ENCODE results near the gene DNLZ.

DNA sequence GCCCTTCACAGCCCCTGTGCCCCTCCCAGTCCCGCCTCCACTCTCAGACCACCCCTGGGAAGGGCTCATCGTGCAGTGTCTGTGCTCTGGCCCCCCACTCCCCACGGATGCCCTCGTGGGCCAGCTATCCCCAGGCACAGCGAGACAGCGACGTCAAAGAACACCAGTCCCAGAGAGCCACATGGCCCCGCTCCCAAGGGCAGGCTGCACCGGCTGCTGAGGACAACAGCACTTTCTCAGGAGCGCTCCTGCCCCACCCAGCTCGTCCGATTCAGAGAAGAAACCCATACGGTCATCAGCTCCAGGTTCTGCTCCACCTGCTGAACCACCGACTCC is 41.2 kb upstream of the DNLZ start:
- TF ChIP-seq SPI1 (IDR thresholded peaks at IDR 0.05; ENCODE audit: low read depth, low read length) (no peak), POLR2A (IDR thresholded peaks at IDR 0.05; ENCODE audit: low read depth, low read length) (no peak)

Data from GM12891 (cell line).